ENCODE results near the gene ACP2.
"Not testable (repeated sequence)": the region's sequence is repeated elsewhere in the genome, so short reads cannot be mapped to it uniquely, and the experiment has no call there.

- TF ChIP-seq CTCF (IDR thresholded peaks at IDR 0.05; ENCODE audit: insufficient read depth, low read depth, low read length); EZH2 (IDR thresholded peaks at IDR 0.05; ENCODE audit: insufficient read depth, low read length): not testable (repeated sequence)
Measured at GRCh38 chr11:47191137-47191536, 57.5 kb downstream of the ACP2 start.
